Measurements from ENCODE around the gene NDE1. TPM values are rescaled to one million over a fixed set of nuclear protein-coding genes. Genes with fewer than 3 reads are reported as not detected.
"Not testable (repeated sequence)": the region's sequence is repeated elsewhere in the genome, so short reads cannot be mapped to it uniquely, and the experiment has no call there.

The NDE1 gene
- total and polyA plus RNA-seq, 11 donors, result 5.9 to 32.3 (median 17.3) TPM

GRCh38 chr16:15604460-15605440 is 45.3 kb upstream of the NDE1 start:
- H3K4me3 ChIP-seq, result no peak overlapping the region
- no peaks in the 10 kb centered on the region for H3K9me3 ChIP-seq
- H3K27me3 ChIP-seq, result no peaks in the 10 kb centered on the region
- H3K36me3 ChIP-seq, result peaks cover 0 to 100% (median 94%) of the 10 kb centered on the region in 9 donors
- DNase-seq, result no peak
- H3K4me1 ChIP-seq, result peaks cover 0 to 18% (median 8%) of the 10 kb centered on the region in 12 donors
- WGBS, 4 donors, result 80 to 90% (median 86%) methylated on average over 13 to 14 of the region's 14 CpGs
- intact Hi-C loops (cut with DNase I), result loop anchor here in 1 of 10 donors (10.0 kb wide), 1 partner anchor 180 kb away; no protein-coding TSS in a partner anchor
- TF ChIP-seq CTCF (IDR thresholded peaks at IDR 0.05), result no peak
- TF ChIP-seq POLR2A (IDR thresholded peaks at IDR 0.05), result no peak
- ATAC-seq, result no peak
- H3K27ac ChIP-seq, result peak overlapping the region in 1 of 12 donors; percentile 46

GRCh38 chr16:15605839-15606517 is 44.1 kb upstream of the NDE1 start:
- no peak overlapping the region for H3K27ac ChIP-seq
- TF ChIP-seq POLR2A (IDR thresholded peaks at IDR 0.05) (no peak), CTCF (IDR thresholded peaks at IDR 0.05) (no peak)
- peaks cover 0 to 18% (median 8%) of the 10 kb centered on the region in 12 donors for H3K4me1 ChIP-seq
- intact Hi-C loops (cut with DNase I), result loop anchor here in 1 of 10 donors (10.0 kb wide), 1 partner anchor 181 kb away; no protein-coding TSS in a partner anchor
- ATAC-seq (no peak), DNase-seq (no peak)
- no peak overlapping the region for H3K4me3 ChIP-seq
- WGBS, 4 donors, result 94% methylated on average over 13 of the region's 13 CpGs
- H3K27me3 ChIP-seq, result no peaks in the 10 kb centered on the region
- H3K36me3 ChIP-seq, result peaks cover 0 to 100% (median 94%) of the 10 kb centered on the region in 9 donors
- H3K9me3 ChIP-seq, result no peaks in the 10 kb centered on the region

- ATAC-seq (no peak), DNase-seq (no peak)
- Histone ChIP-seq H3K27ac (peak overlapping the region in 7 of 12 donors; percentile 32 to 82 (median 61)), H3K36me3 (peaks cover 0 to 100% (median 94%) of the 10 kb centered on the region in 9 donors), H3K4me3 (no peak overlapping the region), H3K9me3 (no peaks in the 10 kb centered on the region), H3K4me1 (peaks cover 0 to 18% (median 8%) of the 10 kb centered on the region in 12 donors), H3K27me3 (no peaks in the 10 kb centered on the region)
- WGBS, 4 donors, result 89 to 98% (median 96%) methylated on average over 5 of the region's 5 CpGs
- intact Hi-C loops (cut with DNase I), result loop anchor here in 1 of 10 donors (10.0 kb wide), 1 partner anchor 182 kb away; no protein-coding TSS in a partner anchor
- TF ChIP-seq CTCF (IDR thresholded peaks at IDR 0.05) (no peak), POLR2A (IDR thresholded peaks at IDR 0.05) (no peak)
Measured at GRCh38 chr16:15606518-15607220, 43.4 kb upstream of the NDE1 start.

GRCh38 chr16:15607221-15607699 is 42.8 kb upstream of the NDE1 start:
- WGBS, 4 donors, result 88 to 94% (median 91%) methylated on average over 12 of the region's 12 CpGs
- not testable (repeated sequence) for H3K9me3 ChIP-seq, H3K4me3 ChIP-seq, DNase-seq, H3K27me3 ChIP-seq
- ATAC-seq, result peak in 1 of 4 donors; percentile 2
- H3K27ac ChIP-seq, result peak overlapping the region in 11 of 12 donors; percentile 32 to 82 (median 61)
- intact Hi-C loops (cut with DNase I), result loop anchor here in 1 of 10 donors (10.0 kb wide), 1 partner anchor 182 kb away; no protein-coding TSS in a partner anchor
- H3K4me1 ChIP-seq, result peaks cover 0 to 18% (median 8%) of the 10 kb centered on the region in 12 donors
- peaks cover 0 to 100% (median 94%) of the 10 kb centered on the region in 9 donors for H3K36me3 ChIP-seq
